ENCODE results near the gene ZBTB21.
A peak's percentile ranks its signal among the peaks of the same experiment; 100 is the strongest.

Gene ZBTB21

DNA sequence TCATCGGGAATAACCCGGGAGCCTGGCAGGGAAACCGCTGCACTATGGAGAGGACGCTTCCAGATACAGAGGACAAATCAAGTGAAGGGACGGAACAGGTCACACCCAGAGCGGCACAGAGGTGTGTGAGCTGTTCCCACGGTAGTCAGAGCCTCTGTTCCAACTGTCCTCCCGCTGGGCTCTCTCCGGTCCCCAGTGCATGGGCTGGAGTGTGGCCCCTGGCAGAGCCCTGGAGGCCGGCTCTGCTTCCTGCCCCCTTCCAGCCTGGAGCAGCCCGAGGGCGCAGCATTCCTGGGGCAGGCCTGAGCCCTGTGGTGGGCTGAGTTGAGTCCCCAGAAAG, 11.9 kb upstream of the ZBTB21 start:
- in situ Hi-C loops (cut with MboI; ENCODE audit: low sequenced_read_pairs, unreplicated experiment) = no loop called here
- no peak for DNase-seq (ENCODE audit: low spot score)
- TF ChIP-seq, protein P1, sequence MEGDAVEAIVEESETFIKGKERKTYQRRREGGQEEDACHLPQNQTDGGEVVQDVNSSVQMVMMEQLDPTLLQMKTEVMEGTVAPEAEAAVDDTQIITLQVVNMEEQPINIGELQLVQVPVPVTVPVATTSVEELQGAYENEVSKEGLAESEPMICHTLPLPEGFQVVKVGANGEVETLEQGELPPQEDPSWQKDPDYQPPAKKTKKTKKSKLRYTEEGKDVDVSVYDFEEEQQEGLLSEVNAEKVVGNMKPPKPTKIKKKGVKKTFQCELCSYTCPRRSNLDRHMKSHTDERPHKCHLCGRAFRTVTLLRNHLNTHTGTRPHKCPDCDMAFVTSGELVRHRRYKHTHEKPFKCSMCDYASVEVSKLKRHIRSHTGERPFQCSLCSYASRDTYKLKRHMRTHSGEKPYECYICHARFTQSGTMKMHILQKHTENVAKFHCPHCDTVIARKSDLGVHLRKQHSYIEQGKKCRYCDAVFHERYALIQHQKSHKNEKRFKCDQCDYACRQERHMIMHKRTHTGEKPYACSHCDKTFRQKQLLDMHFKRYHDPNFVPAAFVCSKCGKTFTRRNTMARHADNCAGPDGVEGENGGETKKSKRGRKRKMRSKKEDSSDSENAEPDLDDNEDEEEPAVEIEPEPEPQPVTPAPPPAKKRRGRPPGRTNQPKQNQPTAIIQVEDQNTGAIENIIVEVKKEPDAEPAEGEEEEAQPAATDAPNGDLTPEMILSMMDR (IDR thresholded peaks at IDR 0.05; ENCODE audit: borderline replicate concordance, control extremely low read depth, extremely low read depth, insufficient read depth, missing control alignments) = no peak

DNA sequence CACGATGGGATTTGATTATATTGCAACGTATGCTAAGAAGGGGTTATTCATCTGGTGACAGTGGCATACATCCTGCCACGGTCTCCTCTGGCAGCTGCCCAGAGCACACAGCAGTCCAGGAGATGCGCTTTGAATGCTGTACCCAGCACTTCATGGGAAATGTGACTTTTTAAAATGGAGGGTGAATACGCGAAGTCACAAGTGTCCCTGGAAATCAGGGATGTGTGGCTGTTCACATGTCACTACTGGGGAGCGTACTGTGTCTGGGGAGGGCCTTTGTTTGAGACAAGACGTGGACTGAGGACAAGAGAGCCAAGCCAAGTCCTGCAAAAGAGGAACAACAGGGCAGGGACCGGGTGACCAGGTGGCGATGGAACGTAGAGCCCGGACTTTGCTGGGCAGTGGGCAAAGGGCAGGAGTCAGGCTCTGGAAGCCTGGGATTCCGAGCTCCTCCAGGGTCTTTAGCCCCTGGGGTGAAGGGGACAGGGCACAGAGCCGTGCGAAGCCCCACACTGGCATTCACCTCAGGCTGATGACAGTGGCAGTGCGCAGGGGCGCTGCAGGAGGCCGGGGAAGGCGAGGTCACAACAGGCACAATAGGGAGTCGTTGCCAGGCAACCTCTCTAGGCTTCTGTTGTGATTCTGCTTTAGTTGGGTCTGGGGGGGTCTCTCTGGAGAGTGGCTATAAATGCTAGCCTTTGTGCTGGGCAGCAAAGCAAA, 11.4 kb upstream of the ZBTB21 start:
- DNase-seq (ENCODE audit: low spot score) = peak; percentile 16
- TF ChIP-seq, protein P1 (IDR thresholded peaks at IDR 0.05; ENCODE audit: borderline replicate concordance, control extremely low read depth, extremely low read depth, insufficient read depth, missing control alignments) = no peak
- in situ Hi-C loops (cut with MboI; ENCODE audit: low sequenced_read_pairs, unreplicated experiment) = no loop called here

DNA sequence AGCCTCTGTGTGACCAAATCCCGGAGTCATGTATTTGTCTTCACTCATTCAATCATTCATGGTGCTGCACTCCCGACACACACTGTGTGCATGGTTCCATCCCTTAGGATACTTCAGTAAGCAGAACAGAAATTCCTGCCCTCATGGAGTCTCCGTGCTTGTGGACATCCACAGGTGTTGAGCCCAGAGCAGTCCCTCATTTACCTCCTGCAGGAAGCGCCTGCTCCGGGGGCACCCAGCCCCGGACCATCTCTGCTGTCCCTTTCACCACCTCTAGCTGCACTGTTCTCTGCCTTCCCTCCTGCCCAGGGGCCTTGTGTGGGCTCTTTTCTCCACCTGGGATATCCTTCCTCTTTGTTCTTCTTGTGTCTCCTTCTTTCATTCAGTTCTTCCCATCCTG, 9.5 kb upstream of the ZBTB21 start:
- no peak for DNase-seq (ENCODE audit: low spot score)
- in situ Hi-C loops (cut with MboI; ENCODE audit: low sequenced_read_pairs, unreplicated experiment) = no loop called here
- TF ChIP-seq, protein P1 (IDR thresholded peaks at IDR 0.05; ENCODE audit: borderline replicate concordance, control extremely low read depth, extremely low read depth, insufficient read depth, missing control alignments) = no peak

DNA sequence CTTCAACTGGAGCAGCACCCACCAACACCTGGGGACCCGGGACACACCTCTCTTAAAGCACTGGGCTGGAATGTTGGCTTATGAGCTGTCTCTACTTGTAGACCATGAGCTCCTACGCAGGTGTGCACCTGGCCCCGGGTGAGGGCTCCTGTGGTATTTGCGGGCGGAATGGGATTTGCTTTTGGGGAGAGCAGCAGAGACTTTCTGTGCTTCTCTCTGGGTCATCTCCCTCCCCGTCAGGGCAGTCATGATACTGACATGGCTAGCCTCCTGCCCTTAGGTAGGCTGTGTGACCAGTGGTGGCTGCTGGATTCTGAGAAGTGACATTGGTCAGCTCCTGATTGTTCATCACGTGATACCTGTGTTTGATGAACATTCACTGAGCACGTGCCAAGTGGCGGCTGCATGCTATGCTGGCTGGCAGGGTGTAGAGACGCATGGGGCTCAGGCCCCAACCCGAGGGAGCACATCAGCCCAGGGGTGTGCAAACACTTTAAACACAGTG, 9.0 kb upstream of the ZBTB21 start:
- in situ Hi-C loops (cut with MboI; ENCODE audit: low sequenced_read_pairs, unreplicated experiment) = no loop called here
- peak; percentile 6 for DNase-seq (ENCODE audit: low spot score)
- TF ChIP-seq, protein P1 (IDR thresholded peaks at IDR 0.05; ENCODE audit: borderline replicate concordance, control extremely low read depth, extremely low read depth, insufficient read depth, missing control alignments) = no peak

DNA sequence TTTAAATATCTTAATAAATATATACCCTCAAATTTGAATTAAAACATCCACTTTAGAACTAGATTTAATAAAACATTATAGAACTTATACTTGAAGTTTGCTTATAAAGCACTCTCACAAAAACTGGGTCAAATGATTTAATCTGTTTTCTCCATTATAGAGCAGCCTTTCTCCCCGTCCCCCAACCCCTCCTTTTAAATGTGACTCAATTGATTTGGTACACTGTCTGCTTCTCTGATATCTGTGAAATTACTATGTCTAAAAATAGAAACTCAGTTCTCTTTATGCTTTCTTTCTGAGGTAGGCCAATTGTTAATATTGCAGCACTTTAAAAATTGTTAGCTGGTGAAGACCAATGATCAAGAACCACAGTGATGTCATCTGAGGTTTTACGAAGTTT, 6.9 kb upstream of the ZBTB21 start:
- DNase-seq (ENCODE audit: low spot score) = no peak
- in situ Hi-C loops (cut with MboI; ENCODE audit: low sequenced_read_pairs, unreplicated experiment) = no loop called here
- TF ChIP-seq, protein P1 (IDR thresholded peaks at IDR 0.05; ENCODE audit: borderline replicate concordance, control extremely low read depth, extremely low read depth, insufficient read depth, missing control alignments) = no peak

DNA sequence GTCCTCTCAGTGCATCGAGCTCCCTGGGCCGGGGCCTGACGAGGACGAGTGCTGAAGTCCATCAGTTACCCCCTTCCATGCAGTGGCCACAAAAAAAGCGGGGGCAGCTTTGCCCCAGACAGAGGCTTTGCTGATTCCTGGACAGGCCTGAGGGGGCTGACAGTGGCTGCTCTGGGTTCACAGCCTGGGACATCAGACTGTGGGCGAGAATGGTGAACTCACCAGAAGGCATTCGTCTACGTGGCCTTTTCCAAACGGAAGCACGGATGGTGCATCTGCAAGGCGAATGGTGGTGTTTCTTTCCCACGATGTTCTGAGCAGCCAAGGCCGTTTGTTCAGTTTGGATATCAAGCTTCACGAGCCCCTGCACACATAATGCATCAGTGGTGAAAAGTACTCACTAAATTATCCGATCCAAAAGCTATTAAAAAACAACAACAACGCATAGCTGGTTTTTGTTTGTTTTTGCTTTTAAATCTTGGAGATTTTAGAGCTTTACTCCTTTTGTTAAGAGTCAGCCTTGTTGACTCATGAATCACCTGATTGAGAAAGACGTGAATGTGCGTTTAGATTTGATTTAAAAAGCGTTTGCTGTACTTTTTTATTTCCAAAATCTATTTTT, 6.3 kb upstream of the ZBTB21 start:
- DNase-seq (ENCODE audit: low spot score) = no peak
- TF ChIP-seq, protein P1 (IDR thresholded peaks at IDR 0.05; ENCODE audit: borderline replicate concordance, control extremely low read depth, extremely low read depth, insufficient read depth, missing control alignments) = no peak
- in situ Hi-C loops (cut with MboI; ENCODE audit: low sequenced_read_pairs, unreplicated experiment) = no loop called here
